ENCODE data around the gene LY6G6D. TPM values are rescaled to one million over a fixed set of nuclear protein-coding genes. Genes with fewer than 3 reads are reported as not detected.
A peak's percentile ranks its signal among the peaks of the same experiment; 100 is the strongest.

LY6G6D gene
- total and polyA plus RNA-seq, 2 of the 13 experiments (the other 11 are each of a cell fraction or from before 2014, with no cell fraction given): not detected

GRCh38 chr6:31736021-31736767 lies 21.0 kb downstream of the LY6G6D start, which contains the start of gene CLIC1 (continued):
- TF ChIP-seq, protein P1, sequence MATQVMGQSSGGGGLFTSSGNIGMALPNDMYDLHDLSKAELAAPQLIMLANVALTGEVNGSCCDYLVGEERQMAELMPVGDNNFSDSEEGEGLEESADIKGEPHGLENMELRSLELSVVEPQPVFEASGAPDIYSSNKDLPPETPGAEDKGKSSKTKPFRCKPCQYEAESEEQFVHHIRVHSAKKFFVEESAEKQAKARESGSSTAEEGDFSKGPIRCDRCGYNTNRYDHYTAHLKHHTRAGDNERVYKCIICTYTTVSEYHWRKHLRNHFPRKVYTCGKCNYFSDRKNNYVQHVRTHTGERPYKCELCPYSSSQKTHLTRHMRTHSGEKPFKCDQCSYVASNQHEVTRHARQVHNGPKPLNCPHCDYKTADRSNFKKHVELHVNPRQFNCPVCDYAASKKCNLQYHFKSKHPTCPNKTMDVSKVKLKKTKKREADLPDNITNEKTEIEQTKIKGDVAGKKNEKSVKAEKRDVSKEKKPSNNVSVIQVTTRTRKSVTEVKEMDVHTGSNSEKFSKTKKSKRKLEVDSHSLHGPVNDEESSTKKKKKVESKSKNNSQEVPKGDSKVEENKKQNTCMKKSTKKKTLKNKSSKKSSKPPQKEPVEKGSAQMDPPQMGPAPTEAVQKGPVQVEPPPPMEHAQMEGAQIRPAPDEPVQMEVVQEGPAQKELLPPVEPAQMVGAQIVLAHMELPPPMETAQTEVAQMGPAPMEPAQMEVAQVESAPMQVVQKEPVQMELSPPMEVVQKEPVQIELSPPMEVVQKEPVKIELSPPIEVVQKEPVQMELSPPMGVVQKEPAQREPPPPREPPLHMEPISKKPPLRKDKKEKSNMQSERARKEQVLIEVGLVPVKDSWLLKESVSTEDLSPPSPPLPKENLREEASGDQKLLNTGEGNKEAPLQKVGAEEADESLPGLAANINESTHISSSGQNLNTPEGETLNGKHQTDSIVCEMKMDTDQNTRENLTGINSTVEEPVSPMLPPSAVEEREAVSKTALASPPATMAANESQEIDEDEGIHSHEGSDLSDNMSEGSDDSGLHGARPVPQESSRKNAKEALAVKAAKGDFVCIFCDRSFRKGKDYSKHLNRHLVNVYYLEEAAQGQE (IDR thresholded peaks at IDR 0.05; ENCODE audit: borderline replicate concordance in 1 of 2, low read depth in 1 of 2, low read length in 2 of 2): 0 out of 4 replicates have a peak, but pooled peaks of 1 of the 2 experiments have one; percentile 17
- TF ChIP-seq MEF2D (CRISPR knock-in tag; IDR thresholded peaks at IDR 0.05) (peak; percentile 23; the same call in 1 of the 2 replicates), FLYWCH1 (CRISPR knock-in tag; IDR thresholded peaks at IDR 0.05) (no peak), GATAD2A (CRISPR knock-in tag; IDR thresholded peaks at IDR 0.05) (peak; percentile 73), ZBTB20 (CRISPR knock-in tag; IDR thresholded peaks at IDR 0.05; ENCODE audit: borderline replicate concordance, low read depth) (peak; percentile 51; the same call in 1 of the 2 replicates), ZNF331 (CRISPR knock-in tag; IDR thresholded peaks at IDR 0.05) (peak; percentile 84), HNF4A (CRISPR knock-in tag; IDR thresholded peaks at IDR 0.05) (peak; percentile 67), RERE (CRISPR knock-in tag; IDR thresholded peaks at IDR 0.05; ENCODE audit: low read depth) (peak; percentile 27; the same call in 1 of the 2 replicates), ZSCAN25 (CRISPR knock-in tag; IDR thresholded peaks at IDR 0.05) (peak; percentile 86), ZNF570 (CRISPR knock-in tag; IDR thresholded peaks at IDR 0.05; ENCODE audit: borderline replicate concordance) (0 out of 2 replicates have a peak, but pooled peaks have one; percentile 3), SNAI1 (CRISPR knock-in tag; IDR thresholded peaks at IDR 0.05; ENCODE audit: borderline replicate concordance) (no peak), FOSL1 (CRISPR knock-in tag; IDR thresholded peaks at IDR 0.05; ENCODE audit: borderline replicate concordance) (peak; percentile 84; the same call in 1 of the 2 replicates), ZNF382 (CRISPR knock-in tag; IDR thresholded peaks at IDR 0.05; ENCODE audit: borderline replicate concordance) (no peak), POGK (CRISPR knock-in tag; conservative IDR thresholded peaks at IDR 0.05) (peak; percentile 45; the same call in 1 of the 2 replicates), SYNCRIP (IDR thresholded peaks at IDR 0.05; ENCODE audit: insufficient read depth, low read depth, low read length) (no peak), ZFY (CRISPR knock-in tag; IDR thresholded peaks at IDR 0.05) (peak; percentile 66; the same call in 1 of the 2 replicates), NCOA1 (CRISPR knock-in tag; IDR thresholded peaks at IDR 0.05) (peak; percentile 95), SMAD3 (CRISPR knock-in tag; IDR thresholded peaks at IDR 0.05) (peak; percentile 88)

All from HepG2 (cell line).